NCI-H345 treated with DMSO at 0.1 percent for 48 hours (cell line): ENCODE data around the gene GLRX.

Source experiments
- DNase-seq: peaks from one replicate; lab custom pipeline; 2025; ENCODE audit not compliant: unreplicated experiment; lab: John Stamatoyannopoulos, UW

GLRX gene

DNA sequence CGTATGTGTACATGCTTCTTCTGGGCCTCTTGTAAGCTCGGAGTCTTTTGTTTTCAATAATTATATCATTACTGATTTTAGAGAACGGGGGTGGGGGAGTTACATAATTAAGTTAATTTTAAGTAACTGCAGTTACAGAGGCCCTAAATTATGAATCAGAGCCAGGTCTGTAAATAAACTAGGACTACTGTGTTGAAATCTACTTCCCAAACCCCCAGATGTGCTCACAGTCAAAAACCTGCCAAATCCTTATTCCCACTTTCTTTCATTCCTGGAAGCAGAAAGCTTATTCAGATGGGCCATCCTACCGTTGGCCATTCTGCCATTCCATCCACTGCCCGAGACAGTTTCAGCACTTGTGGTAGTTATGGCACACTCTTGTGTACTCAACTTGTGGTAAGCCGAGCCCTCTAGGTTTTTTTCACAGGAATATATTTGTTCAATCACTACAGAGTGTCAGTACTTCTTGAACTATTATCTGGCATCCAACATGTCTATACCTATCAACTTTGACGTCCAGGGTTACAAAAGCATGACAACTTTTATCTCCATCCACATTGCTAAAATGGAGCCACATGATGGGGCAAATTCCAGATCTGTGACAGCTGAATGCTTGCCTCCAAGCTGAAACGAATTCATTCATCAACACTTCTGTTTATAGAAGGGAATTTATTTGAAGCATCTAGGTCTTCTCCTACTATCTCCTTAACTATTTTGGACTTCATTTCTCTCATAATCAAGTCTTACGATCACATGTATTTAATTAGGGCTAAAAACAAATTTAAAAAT lies 37.8 kb downstream of the GLRX start:
- no peak for DNase-seq

DNA sequence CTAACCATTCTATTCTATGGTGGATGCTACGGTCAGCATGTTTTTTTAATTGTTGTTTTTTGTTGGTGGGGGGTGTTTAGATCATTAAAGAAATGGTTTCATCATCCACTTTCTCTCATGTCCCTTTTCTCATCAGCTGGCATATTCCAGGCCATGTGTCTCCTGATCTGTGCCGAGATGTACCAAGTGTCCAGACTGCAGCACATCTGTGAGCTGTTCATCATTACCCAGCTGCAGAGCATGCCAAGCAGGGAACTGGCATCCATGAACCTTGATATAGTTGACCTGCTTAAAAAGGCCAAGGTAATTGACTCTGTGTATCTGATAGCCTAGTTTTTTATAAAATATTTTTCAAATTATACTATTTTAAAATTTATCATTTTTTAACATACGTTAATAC lies 38.9 kb downstream of the GLRX start:
- DNase-seq = no peak

- DNase-seq = no peak
Measured at GRCh38 chr5:95782181-95782580, 40.3 kb downstream of the GLRX start.

GRCh38 chr5:95781101-95781583 lies 41.4 kb downstream of the GLRX start:
- peak; percentile 2 for DNase-seq

DNA sequence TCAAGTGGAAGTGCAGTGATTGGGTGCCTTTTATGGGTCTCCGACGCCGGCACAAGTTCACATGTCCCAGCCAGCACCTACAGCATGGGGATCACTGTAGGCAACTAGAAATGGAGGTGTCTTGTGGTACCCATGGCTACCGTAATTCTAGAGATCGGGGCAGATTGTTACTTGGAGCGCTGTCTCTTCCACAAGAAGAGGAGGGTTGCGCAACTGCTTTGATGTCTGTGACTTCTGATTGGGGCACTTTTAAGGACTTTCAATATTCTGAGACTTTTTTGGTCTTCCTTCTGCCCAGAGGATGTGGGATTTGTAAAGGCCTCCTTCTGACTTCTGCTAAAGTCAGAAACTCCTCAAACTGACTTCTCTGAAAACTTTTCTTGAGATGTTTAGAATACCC lies 41.9 kb downstream of the GLRX start:
- no peak for DNase-seq

GRCh38 chr5:95779611-95780010 lies 42.9 kb downstream of the GLRX start:
- no peak for DNase-seq

- DNase-seq = no peak
Measured at GRCh38 chr5:95778713-95779436, 43.7 kb downstream of the GLRX start.

DNA sequence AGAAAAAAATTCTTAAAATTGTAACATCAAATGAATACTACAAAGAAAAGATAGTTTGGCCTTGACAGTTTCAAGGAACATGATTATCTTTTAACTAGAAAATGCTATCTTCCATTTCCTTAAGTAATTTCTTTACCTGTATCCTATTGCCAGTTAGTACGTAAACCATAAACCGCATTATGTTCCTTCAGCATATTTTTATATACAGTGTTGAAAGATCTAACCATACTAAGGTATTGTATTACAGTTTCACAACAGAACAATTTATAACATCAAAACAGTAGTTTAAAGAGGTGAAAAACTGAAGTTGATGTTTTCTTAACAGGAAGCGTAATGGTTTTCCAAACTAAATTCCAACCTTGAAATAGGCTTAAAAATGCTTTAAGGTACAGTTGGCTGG lies 45.1 kb downstream of the GLRX start:
- no peak for DNase-seq

DNA sequence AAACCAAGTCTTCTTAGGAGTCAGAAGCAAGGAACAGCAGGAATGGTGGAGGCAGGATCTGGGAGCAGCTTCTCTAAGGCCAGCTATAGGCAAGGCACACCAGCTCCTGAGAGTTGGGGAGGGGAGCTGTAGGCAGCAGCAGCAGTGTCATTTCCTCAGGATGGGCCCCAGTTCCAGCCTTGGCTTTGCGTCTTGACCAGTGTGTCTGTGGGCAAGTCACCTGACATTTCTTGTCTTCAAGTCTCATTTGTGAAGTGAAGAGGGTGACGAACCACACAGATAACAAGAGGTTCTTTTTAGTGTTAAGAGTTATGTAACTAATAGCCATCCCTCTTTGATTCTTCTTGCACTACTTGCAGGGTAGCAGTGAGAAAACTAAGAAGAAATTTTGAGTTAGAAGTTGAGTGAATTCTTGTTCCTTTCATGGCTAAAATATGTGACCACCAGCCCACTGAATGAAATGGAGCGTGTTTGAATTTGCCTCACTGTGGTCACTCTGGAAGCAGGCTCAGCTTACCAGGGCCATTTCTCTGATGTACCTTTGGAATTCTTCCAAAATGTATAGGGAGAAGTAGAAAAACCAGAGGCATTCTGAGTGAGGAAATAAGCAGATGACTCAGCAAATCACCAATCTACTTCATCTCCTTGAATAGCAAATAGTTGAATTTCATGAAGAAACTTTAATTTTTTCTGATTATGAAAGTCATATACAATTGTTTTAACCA lies 49.0 kb downstream of the GLRX start:
- DNase-seq = no peak

GRCh38 chr5:95771892-95772291 lies 50.6 kb downstream of the GLRX start:
- DNase-seq = no peak

GRCh38 chr5:95770830-95771708 lies 51.5 kb downstream of the GLRX start:
- no peak for DNase-seq

GRCh38 chr5:95768731-95769130 lies 53.8 kb downstream of the GLRX start:
- DNase-seq = no peak

GRCh38 chr5:95763941-95764340 lies 58.6 kb downstream of the GLRX start:
- no peak for DNase-seq
